CD8-positive, alpha-beta memory T cell (primary cell): Measurements from ENCODE around the gene OOSP3. TPM values are rescaled to one million over a fixed set of nuclear protein-coding genes. Genes with fewer than 3 reads are reported as not detected.

ENCODE experiments used
- CTCF ChIA-PET: fragments of 350-600 bp; sonication (Branson Sonifier 250); formaldehyde crosslinking; loops from one replicate; lab custom pipeline; 2021; ENCODE audit warnings: antibody characterized with exemption; lab: Charles Lee
- POLR2A ChIA-PET: fragments of 350-600 bp; sonication (Branson Sonifier 250); formaldehyde crosslinking; loops from one replicate; lab custom pipeline; 2021; ENCODE audit warnings: antibody characterized with exemption; lab: Charles Lee
- DNase-seq, 5 donors: peaks; one replicate each; pipeline versions ENCODE4 v3.0.0 to v3.0.0-alpha.2; 2020 to 2022; ENCODE audit warnings: mixed read lengths in 1 of 5
- H3K27ac ChIP-seq: one replicate; pipeline ENCODE4 v1.7.0; 2013; ENCODE audit warnings: low read depth, mild to moderate bottlenecking, low read length, moderate library complexity
- H3K27me3 ChIP-seq: 2 replicates; pipeline ENCODE4 v1.7.0; 2013; ENCODE audit warnings: low read length, mild to moderate bottlenecking; ENCODE audit not compliant: insufficient read depth, poor library complexity, severe bottlenecking
- H3K36me3 ChIP-seq: 2 replicates; pipeline ENCODE4 v1.7.0; 2013; ENCODE audit warnings: mild to moderate bottlenecking, low read length, moderate library complexity; ENCODE audit not compliant: insufficient read depth
- H3K4me1 ChIP-seq: 2 replicates; pipeline ENCODE4 v1.7.0; 2013; ENCODE audit warnings: mild to moderate bottlenecking, low read length, moderate library complexity; ENCODE audit not compliant: insufficient read depth
- H3K4me3 ChIP-seq: 2 replicates; pipeline ENCODE4 v1.7.0; 2013; ENCODE audit warnings: mild to moderate bottlenecking, low read length
- H3K9me3 ChIP-seq: 2 replicates; pipeline ENCODE4 v1.7.0; 2013; ENCODE audit warnings: mild to moderate bottlenecking, low read length
- H3K27ac Mint-ChIP-seq, 8 donors: one replicate each; pipeline ENCODE4 v1.8.0; 2020 to 2021; ENCODE audit warnings: mixed read lengths in 8 of 8, mild to moderate bottlenecking in 6 of 8, inconsistent platforms in 3 of 8, moderate library complexity in 3 of 8
- H3K27me3 Mint-ChIP-seq, 2 donors: one replicate each; pipeline ENCODE4 v1.8.0; 2020 to 2021; ENCODE audit warnings: mixed read lengths in 2 of 2, mild to moderate bottlenecking in 1 of 2, moderate library complexity in 1 of 2
- H3K36me3 Mint-ChIP-seq, 3 donors: one replicate each; pipeline ENCODE4 v1.8.0; 2020 to 2021; ENCODE audit warnings: mixed read lengths in 3 of 3, inconsistent platforms in 1 of 3, mild to moderate bottlenecking in 1 of 3
- H3K4me1 Mint-ChIP-seq, 3 donors: one replicate each; pipeline ENCODE4 v1.8.0; 2020 to 2021; ENCODE audit warnings: mixed read lengths in 3 of 3, inconsistent platforms in 1 of 3, mild to moderate bottlenecking in 1 of 3
- H3K4me3 Mint-ChIP-seq, 7 donors: one replicate each; pipeline ENCODE4 v1.8.0; 2020 to 2021; ENCODE audit warnings: mixed read lengths in 7 of 7, mild to moderate bottlenecking in 6 of 7, moderate library complexity in 4 of 7, inconsistent platforms in 2 of 7
- H3K9me3 Mint-ChIP-seq, 5 donors: one replicate each; pipeline ENCODE4 v1.8.0; 2020 to 2022; ENCODE audit warnings: mixed read lengths in 5 of 5, mild to moderate bottlenecking in 3 of 5, moderate library complexity in 2 of 5, inconsistent platforms in 1 of 5
- polyA plus RNA-seq: library from polyadenylated mRNA; unstranded; fragments of 300-500 nt; fragmentation: Illumina TruSeq; gene quantifications from one replicate; pipeline ENCODE4 v1.2.3, GENCODE V29; 2021
- total RNA-seq, 2 experiments: library from RNA; stranded (reverse); gene quantifications; one replicate each; pipeline ENCODE4 v1.2.3, GENCODE V29; 2021

The OOSP3 gene, protein sequence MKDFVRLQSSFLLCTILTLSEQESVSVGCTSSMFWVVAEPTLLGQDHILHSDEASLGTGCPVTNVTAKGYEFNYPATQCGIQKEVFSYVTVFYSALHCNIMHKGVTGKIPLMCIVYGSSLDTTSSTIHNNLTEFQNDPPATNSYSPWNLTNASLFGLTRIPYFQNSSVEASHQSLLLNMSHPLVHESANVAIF
- not detected for total RNA-seq
- not detected for polyA plus RNA-seq

DNA sequence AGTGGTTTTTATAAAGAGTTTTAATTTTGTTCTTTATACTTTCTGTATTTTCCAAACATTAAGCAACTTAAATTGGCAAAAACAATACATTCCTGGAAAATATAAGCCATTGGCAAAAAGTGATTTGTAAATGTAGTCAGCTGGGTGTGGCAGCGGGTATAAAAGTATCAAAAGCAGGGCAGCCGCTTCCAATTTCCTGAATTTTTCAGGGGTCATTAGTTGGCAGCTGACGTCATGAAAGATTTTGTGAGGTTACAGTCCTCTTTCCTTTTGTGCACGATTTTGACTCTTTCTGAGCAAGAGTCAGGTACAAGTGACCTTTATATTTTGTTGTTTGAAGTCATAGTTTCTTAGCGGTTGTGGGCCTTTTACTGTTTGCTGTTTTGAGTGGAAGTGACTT lies at the start of gene OOSP3:
TSS of gene OOSP3 (plus strand) at position 208 of the 400 bp plus-strand sequence. CDS start at position 235, 27 bp downstream.
- no peak within 1 kb of the TSS for H3K4me3 ChIP-seq
- Mint-ChIP-seq H3K4me3 (no peak within 1 kb of the TSS), H3K4me1 (no peaks in the 10 kb centered on the region), H3K27me3 (peaks cover 10 to 47% of the 10 kb centered on the region in 2 donors), H3K36me3 (peaks cover 0 to 2% (median 0%) of the 10 kb centered on the region in 3 donors), H3K27ac (no peak within 1 kb of the TSS), H3K9me3 (no peaks in the 10 kb centered on the region)
- H3K4me1 ChIP-seq, result no peaks in the 10 kb centered on the region
- POLR2A ChIA-PET, result no interaction called here
- no peak within 1 kb of the TSS for H3K27ac ChIP-seq
- CTCF ChIA-PET, result no interaction called here
- no peaks in the 10 kb centered on the region for H3K36me3 ChIP-seq
- H3K27me3 ChIP-seq, result no peaks in the 10 kb centered on the region
- no peaks in the 10 kb centered on the region for H3K9me3 ChIP-seq
- no peak for DNase-seq

DNA sequence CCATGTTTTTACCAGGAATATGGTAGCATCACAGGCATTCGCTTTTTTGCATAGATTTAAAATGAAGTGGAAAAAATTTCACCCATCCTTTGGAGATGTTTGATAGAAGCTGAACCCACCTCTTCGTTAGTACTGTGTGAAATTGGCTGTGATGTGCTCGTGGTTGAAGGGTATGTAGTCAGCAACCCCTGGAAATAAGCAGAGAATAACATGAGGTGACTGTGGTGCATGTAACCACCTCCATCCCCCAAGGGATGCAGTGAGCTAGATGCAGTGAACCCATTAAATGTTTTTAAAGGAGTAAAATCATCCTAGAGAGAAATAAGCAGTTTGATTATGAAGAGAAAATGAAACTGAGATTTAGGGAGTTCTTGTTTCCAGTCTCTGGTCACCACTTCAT lies 49.2 kb upstream of the OOSP3 start:
- H3K27ac ChIP-seq, result no peak overlapping the region
- POLR2A ChIA-PET, result no interaction called here
- Mint-ChIP-seq H3K36me3 (no peaks in the 10 kb centered on the region), H3K4me1 (peaks cover 0 to 4% (median 0%) of the 10 kb centered on the region in 3 donors), H3K27me3 (peaks cover 4 to 5% of the 10 kb centered on the region in 2 donors), H3K4me3 (no peak overlapping the region), H3K27ac (no peak overlapping the region), H3K9me3 (no peaks in the 10 kb centered on the region)
- no peaks in the 10 kb centered on the region for H3K9me3 ChIP-seq
- H3K27me3 ChIP-seq, result no peaks in the 10 kb centered on the region
- no peak for DNase-seq
- H3K4me3 ChIP-seq, result no peak overlapping the region
- CTCF ChIA-PET, result no interaction called here
- no peaks in the 10 kb centered on the region for H3K4me1 ChIP-seq
- H3K36me3 ChIP-seq, result no peaks in the 10 kb centered on the region

DNA sequence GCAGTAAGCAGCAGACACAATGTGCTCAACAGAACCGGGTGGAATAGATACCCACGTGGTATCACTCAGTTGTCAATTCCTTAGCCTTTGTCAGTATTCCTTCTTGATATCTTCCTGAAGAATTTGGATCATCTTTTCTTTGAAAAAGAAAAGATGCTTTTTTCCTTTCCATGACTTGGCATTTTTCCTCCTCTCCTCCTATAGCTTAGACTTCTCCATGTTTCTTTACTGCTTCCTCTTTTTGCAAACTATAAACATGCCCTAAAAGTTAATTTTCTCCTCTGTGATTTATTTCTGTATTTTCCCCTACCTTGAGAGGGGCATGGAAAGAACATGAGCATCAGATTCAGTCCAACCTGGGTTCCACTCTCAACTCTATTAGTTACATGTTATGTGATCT lies 45.0 kb upstream of the OOSP3 start:
- H3K9me3 ChIP-seq, result no peaks in the 10 kb centered on the region
- no peaks in the 10 kb centered on the region for H3K27me3 ChIP-seq
- no peaks in the 10 kb centered on the region for H3K36me3 ChIP-seq
- no peak overlapping the region for H3K27ac ChIP-seq
- ChIA-PET POLR2A (no interaction called here), CTCF (no interaction called here)
- H3K4me3 ChIP-seq, result no peak overlapping the region
- Mint-ChIP-seq H3K36me3 (no peaks in the 10 kb centered on the region), H3K9me3 (no peaks in the 10 kb centered on the region), H3K4me3 (no peak overlapping the region), H3K27ac (no peak overlapping the region), H3K27me3 (peaks cover 3 to 27% of the 10 kb centered on the region in 2 donors), H3K4me1 (peaks cover 0 to 4% (median 0%) of the 10 kb centered on the region in 3 donors)
- H3K4me1 ChIP-seq, result no peaks in the 10 kb centered on the region
- DNase-seq, result no peak

DNA sequence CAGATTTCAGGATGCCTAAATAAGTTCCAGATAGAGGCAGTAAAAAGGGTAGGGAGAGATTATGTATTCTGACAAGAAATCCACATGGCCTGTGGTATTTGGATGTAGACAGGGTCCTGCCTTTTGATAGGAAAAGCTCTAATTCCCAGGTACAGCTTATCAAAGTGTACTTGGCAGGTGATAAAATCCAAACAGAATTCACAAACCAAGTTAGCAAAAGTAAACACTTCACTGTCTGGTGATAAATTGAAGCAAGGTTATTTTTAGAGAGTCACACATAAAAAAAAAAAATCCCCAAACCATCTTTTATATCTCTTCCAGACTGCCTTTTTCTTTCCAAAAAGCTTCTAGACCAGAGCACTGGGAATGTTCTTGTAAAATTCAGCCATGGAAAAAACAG lies 39.0 kb upstream of the OOSP3 start:
- Mint-ChIP-seq H3K4me1 (no peaks in the 10 kb centered on the region), H3K4me3 (no peak overlapping the region), H3K27ac (no peak overlapping the region), H3K9me3 (no peaks in the 10 kb centered on the region), H3K36me3 (no peaks in the 10 kb centered on the region), H3K27me3 (peaks cover 3 to 19% of the 10 kb centered on the region in 2 donors)
- ChIA-PET POLR2A (no interaction called here), CTCF (no interaction called here)
- no peak for DNase-seq
- Histone ChIP-seq H3K27ac (no peak overlapping the region), H3K36me3 (no peaks in the 10 kb centered on the region), H3K4me3 (no peak overlapping the region), H3K9me3 (no peaks in the 10 kb centered on the region), H3K27me3 (no peaks in the 10 kb centered on the region), H3K4me1 (no peaks in the 10 kb centered on the region)

DNA sequence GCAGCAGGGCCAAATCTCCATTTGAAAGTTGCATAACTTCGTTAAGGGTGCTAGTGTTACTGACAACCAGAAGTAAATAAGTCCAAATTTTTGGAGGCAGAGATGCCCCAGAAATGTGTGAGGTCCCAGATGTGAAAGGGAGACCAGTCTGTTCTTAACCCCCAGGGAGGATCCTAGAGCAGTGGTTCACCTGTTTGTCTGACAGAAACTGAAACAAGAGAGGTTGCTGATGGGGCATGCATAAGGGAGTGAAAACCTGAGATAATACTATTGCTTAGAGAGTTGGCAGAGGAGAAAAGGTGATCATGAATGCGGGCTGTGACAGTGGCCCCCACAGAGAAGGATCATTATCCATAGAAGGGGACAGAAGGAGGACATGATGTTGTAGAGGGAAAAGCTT lies 37.1 kb upstream of the OOSP3 start:
- Histone ChIP-seq H3K9me3 (no peaks in the 10 kb centered on the region), H3K4me3 (no peak overlapping the region), H3K27me3 (no peaks in the 10 kb centered on the region), H3K27ac (no peak overlapping the region), H3K4me1 (no peaks in the 10 kb centered on the region), H3K36me3 (no peaks in the 10 kb centered on the region)
- CTCF ChIA-PET, result no interaction called here
- POLR2A ChIA-PET, result no interaction called here
- Mint-ChIP-seq H3K36me3 (no peaks in the 10 kb centered on the region), H3K4me3 (no peak overlapping the region), H3K9me3 (no peaks in the 10 kb centered on the region), H3K27ac (no peak overlapping the region), H3K4me1 (no peaks in the 10 kb centered on the region), H3K27me3 (peaks cover 3 to 13% of the 10 kb centered on the region in 2 donors)
- DNase-seq, result no peak

DNA sequence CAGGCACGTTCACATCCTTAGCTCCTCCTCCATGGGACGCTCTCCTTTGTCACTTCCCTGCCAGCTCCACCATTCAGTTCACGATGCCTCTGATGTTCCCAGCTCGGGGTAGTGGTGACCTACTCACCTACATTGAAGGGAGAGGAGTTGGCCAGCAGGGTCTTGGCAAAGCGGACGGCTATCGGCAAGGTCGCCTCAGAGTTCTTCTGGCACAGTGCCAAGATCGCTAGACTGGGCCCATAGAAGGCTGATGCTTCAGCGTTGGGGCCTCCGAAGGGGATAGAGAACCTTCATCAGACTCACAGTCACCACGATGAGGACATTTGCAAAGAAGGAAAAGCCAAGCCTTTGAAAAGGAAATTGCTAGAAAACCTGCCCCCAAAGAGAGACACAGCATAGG lies 36.3 kb upstream of the OOSP3 start:
- no peak for DNase-seq
- no peak overlapping the region for H3K27ac ChIP-seq
- no peak overlapping the region for H3K4me3 ChIP-seq
- H3K27me3 Mint-ChIP-seq, result peaks cover 3 to 5% of the 10 kb centered on the region in 2 donors
- no peaks in the 10 kb centered on the region for H3K9me3 Mint-ChIP-seq
- H3K4me3 Mint-ChIP-seq, result no peak overlapping the region
- no peaks in the 10 kb centered on the region for H3K4me1 Mint-ChIP-seq
- CTCF ChIA-PET, result no interaction called here
- H3K27me3 ChIP-seq, result no peaks in the 10 kb centered on the region
- H3K27ac Mint-ChIP-seq, result no peak overlapping the region
- H3K9me3 ChIP-seq, result no peaks in the 10 kb centered on the region
- POLR2A ChIA-PET, result no interaction called here
- H3K36me3 ChIP-seq, result no peaks in the 10 kb centered on the region
- no peaks in the 10 kb centered on the region for H3K36me3 Mint-ChIP-seq
- no peaks in the 10 kb centered on the region for H3K4me1 ChIP-seq

DNA sequence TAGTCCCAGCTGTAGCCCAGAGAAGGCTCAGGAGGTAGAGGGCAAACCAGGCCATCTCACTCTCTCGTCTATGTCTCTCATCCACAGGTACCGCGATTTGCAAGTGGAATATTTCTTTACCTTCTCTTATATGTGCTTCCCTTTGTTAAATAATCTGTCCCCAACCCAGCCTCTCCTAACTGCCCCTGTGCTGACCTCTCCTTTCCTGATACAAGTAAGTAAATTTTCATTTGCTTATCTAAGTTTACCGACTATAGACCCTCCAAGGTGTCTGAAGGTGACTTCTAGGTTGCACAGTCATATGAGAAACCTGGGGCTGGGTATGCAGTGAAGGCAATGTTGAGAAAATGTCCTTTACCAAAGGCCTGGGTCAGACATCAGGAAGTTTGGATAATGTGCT lies 33.2 kb upstream of the OOSP3 start, which contains the start of gene CBLIF:
TSS of gene CBLIF (minus strand) at position 101 of the 400 bp plus-strand sequence. CDS start at position 55, 46 bp downstream.
- Mint-ChIP-seq H3K4me1 (no peaks in the 10 kb centered on the region), H3K36me3 (no peaks in the 10 kb centered on the region), H3K9me3 (no peaks in the 10 kb centered on the region), H3K27me3 (peaks cover 0 to 3% of the 10 kb centered on the region in 2 donors), H3K27ac (peak within 1 kb of the TSS in 1 of 8 donors; percentile 11), H3K4me3 (no peak within 1 kb of the TSS)
- no peaks in the 10 kb centered on the region for H3K4me1 ChIP-seq
- no peak for DNase-seq
- CTCF ChIA-PET, result no interaction called here
- H3K4me3 ChIP-seq, result no peak within 1 kb of the TSS
- H3K9me3 ChIP-seq, result no peaks in the 10 kb centered on the region
- H3K27ac ChIP-seq, result no peak within 1 kb of the TSS
- H3K36me3 ChIP-seq, result no peaks in the 10 kb centered on the region
- POLR2A ChIA-PET, result no interaction called here
- H3K27me3 ChIP-seq, result no peaks in the 10 kb centered on the region

DNA sequence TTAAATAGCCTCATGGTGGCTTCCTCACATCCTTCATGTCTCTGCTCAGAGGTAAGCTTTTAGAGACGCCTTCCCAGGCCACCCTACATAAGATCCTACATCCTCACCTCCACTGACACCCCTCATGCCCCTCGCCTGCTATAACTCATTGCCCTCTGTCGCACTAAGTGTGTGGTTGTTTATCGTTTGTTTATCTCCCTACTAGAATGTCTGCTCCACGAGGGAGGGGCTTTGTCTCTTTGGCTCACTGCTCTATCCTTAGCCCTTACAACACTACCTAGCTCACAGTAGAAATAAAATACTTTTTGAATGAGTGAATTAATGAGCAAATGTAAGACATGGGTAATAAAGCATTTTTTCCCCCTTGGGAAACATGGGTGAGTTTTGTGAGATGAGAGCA lies 32.0 kb upstream of the OOSP3 start:
- Mint-ChIP-seq H3K4me3 (no peak overlapping the region), H3K4me1 (no peaks in the 10 kb centered on the region), H3K36me3 (no peaks in the 10 kb centered on the region), H3K9me3 (no peaks in the 10 kb centered on the region), H3K27ac (no peak overlapping the region), H3K27me3 (peaks cover 0 to 3% of the 10 kb centered on the region in 2 donors)
- Histone ChIP-seq H3K27me3 (no peaks in the 10 kb centered on the region), H3K4me3 (no peak overlapping the region), H3K27ac (no peak overlapping the region), H3K4me1 (no peaks in the 10 kb centered on the region), H3K36me3 (no peaks in the 10 kb centered on the region), H3K9me3 (no peaks in the 10 kb centered on the region)
- ChIA-PET POLR2A (no interaction called here), CTCF (no interaction called here)
- DNase-seq, result no peak
